ENCODE measurements around the gene ZNF813. TPM values are rescaled to one million over a fixed set of nuclear protein-coding genes. Genes with fewer than 3 reads are reported as not detected.
A peak's percentile ranks its signal among the peaks of the same experiment; 100 is the strongest.

Gene ZNF813
- total RNA-seq, 6 experiments from 2014 or later, result 0.74 to 1.6 (median 1.1) TPM

DNA sequence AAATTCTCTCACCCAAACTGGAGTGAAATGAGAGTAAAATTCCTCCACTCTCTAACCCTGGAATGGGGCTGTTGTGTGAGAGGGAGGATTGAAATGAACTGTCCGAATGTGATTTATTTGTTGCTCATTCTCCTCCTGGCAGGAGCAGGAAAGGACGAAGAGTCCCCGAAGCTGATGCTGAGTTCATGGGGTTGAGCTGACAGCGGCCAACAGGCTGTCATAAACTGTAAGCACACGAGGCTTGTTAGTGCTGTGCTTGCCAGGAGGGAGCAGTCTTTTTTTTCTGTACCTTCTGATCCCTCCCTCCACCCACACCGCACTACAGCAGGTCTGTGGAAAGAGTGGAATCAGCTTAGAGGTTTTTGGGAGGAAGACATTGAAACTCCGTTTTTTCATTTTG, 37.4 kb downstream of the ZNF813 start:
- peak overlapping the region in 1 of 3 donors; percentile 30 for H3K27ac ChIP-seq
- ATAC-seq (peak in 3 of 4 donors; percentile 18 to 68 (median 40)), DNase-seq (no peak)
- H3K4me3 ChIP-seq, result no peak overlapping the region
- no peaks in the 10 kb centered on the region for H3K27me3 ChIP-seq
- no peaks in the 10 kb centered on the region for H3K9me3 ChIP-seq
- WGBS (ENCODE audit: insufficient coverage, low coverage, low lambda C conversion rate, missing lambda C conversion rate), result 21% methylated on average over 4 of the region's 7 CpGs
- H3K36me3 ChIP-seq, result no peaks in the 10 kb centered on the region
- TF ChIP-seq, protein P1, sequence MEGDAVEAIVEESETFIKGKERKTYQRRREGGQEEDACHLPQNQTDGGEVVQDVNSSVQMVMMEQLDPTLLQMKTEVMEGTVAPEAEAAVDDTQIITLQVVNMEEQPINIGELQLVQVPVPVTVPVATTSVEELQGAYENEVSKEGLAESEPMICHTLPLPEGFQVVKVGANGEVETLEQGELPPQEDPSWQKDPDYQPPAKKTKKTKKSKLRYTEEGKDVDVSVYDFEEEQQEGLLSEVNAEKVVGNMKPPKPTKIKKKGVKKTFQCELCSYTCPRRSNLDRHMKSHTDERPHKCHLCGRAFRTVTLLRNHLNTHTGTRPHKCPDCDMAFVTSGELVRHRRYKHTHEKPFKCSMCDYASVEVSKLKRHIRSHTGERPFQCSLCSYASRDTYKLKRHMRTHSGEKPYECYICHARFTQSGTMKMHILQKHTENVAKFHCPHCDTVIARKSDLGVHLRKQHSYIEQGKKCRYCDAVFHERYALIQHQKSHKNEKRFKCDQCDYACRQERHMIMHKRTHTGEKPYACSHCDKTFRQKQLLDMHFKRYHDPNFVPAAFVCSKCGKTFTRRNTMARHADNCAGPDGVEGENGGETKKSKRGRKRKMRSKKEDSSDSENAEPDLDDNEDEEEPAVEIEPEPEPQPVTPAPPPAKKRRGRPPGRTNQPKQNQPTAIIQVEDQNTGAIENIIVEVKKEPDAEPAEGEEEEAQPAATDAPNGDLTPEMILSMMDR (IDR thresholded peaks at IDR 0.05), result no peak
- no peak for TF ChIP-seq POLR2A (IDR thresholded peaks at IDR 0.05)
- intact Hi-C loops (cut with DNase I), result no loop called here
- H3K4me1 ChIP-seq, result no peaks in the 10 kb centered on the region

DNA sequence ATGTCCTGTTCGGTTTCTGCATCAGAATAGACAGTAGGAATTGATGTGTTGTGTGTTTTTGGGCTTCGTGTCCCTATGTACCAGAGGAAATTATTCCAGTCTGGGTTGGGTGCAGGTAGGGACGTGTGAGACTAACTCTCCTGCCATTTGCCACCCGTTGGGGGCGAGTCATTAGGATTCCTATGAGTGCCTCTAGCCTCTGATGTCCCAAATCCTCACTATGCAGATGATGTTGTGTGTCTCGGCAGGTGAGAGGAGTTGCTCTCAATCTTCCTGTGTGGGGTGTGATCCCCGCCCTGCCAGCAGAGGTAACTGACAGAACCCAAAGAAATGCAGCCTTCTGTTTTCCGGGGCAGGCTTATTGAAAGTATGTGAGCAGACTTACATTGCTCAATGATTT, 39.2 kb downstream of the ZNF813 start:
- Histone ChIP-seq H3K9me3 (no peaks in the 10 kb centered on the region), H3K27ac (no peak overlapping the region), H3K36me3 (no peaks in the 10 kb centered on the region), H3K4me3 (no peak overlapping the region), H3K4me1 (no peaks in the 10 kb centered on the region), H3K27me3 (no peaks in the 10 kb centered on the region)
- no peak for DNase-seq
- TF ChIP-seq, protein P1 (IDR thresholded peaks at IDR 0.05), result no peak
- no peak for TF ChIP-seq POLR2A (IDR thresholded peaks at IDR 0.05)
- WGBS (ENCODE audit: insufficient coverage, low coverage, low lambda C conversion rate, missing lambda C conversion rate), result 50% methylated on average over 1 of the region's 8 CpGs
- intact Hi-C loops (cut with DNase I), result no loop called here
- no peak for ATAC-seq

DNA sequence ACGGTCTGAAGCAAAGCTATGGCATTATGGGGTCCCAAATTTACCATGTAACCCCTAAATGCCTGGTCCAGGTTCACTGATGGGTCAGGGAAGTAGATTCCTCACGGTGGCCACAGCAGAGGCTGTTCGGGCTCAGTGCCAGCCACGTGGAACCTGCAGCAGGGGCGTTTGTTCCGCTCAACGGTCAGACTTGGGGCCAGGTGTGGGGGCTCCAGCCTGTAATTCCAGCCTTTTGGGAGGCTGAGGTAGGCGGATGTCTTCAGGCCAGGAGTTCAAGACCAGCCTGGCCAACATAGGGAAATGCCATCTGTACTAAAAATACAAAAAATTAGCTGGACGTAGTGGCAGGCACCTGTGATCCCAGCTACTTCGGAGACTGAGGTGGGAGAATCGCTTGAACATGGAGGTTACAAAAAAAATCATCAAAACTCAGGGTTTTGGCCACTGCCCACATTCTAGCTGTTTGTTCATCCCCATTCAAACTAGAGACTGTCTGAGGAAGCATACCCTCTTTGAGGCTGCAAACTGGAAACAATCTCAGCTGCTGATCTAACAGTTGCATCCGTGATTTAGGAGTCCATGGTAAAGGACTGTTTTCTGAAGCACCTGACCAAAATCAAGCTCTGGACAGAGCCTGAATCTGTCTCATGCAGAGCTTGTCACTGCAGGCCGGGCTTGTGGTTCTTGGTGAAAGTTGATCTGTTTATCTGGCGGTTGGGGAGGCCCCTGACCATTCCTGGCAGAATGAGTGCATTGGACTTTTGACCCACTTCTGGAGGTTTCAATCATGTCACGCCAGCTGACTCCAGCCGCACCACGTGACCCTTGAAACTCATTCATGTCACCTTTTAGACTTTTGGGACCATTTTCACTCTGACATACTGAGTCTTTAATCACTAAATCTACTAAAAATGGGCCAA, 40.2 kb downstream of the ZNF813 start:
- ATAC-seq, result no peak
- 45% methylated on average over 12 of the region's 17 CpGs for WGBS (ENCODE audit: insufficient coverage, low coverage, low lambda C conversion rate, missing lambda C conversion rate)
- Histone ChIP-seq H3K9me3 (no peaks in the 10 kb centered on the region), H3K4me3 (no peak overlapping the region), H3K27me3 (no peaks in the 10 kb centered on the region), H3K36me3 (no peaks in the 10 kb centered on the region), H3K4me1 (no peaks in the 10 kb centered on the region), H3K27ac (no peak overlapping the region)
- intact Hi-C loops (cut with DNase I), result no loop called here
- no peak for DNase-seq
- TF ChIP-seq, protein P1 (IDR thresholded peaks at IDR 0.05), result no peak
- no peak for TF ChIP-seq POLR2A (IDR thresholded peaks at IDR 0.05)

DNA sequence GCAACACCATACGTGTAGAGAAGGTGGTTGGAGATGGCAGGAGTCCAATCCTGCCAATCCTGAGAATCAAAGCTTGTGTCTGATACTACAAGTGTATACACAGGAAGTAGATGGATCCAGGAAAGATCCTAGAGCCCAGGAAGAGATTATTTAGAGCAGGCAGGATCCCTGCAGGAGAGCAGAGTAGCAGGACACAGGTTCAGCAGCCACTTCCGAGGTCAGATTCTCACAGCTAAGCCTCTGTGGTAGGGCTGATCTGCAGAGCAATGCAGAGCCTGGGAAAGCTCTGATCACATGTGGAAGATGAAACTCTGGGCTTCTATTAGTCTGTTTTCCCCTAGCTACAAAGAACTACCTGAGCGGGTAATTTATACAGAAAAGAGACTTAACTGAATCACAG, 41.9 kb downstream of the ZNF813 start:
- DNase-seq (no peak), ATAC-seq (peak in 2 of 4 donors; percentile 37 to 55)
- H3K27me3 ChIP-seq, result no peaks in the 10 kb centered on the region
- TF ChIP-seq POLR2A (IDR thresholded peaks at IDR 0.05), result no peak
- TF ChIP-seq, protein P1 (IDR thresholded peaks at IDR 0.05), result no peak
- WGBS (ENCODE audit: insufficient coverage, low coverage, low lambda C conversion rate, missing lambda C conversion rate), result 35% methylated on average over 3 of the region's 3 CpGs
- no peak overlapping the region for H3K4me3 ChIP-seq
- no peak overlapping the region for H3K27ac ChIP-seq
- H3K4me1 ChIP-seq, result no peaks in the 10 kb centered on the region
- H3K9me3 ChIP-seq, result no peaks in the 10 kb centered on the region
- intact Hi-C loops (cut with DNase I), result no loop called here
- H3K36me3 ChIP-seq, result no peaks in the 10 kb centered on the region
